HepG2 (cell line): ENCODE measurements around the gene ZFP69. TPM values are rescaled to one million over a fixed set of nuclear protein-coding genes. Genes with fewer than 3 reads are reported as not detected.

Experiments
- CCDC6 ChIP-seq: sonication (generic); formaldehyde crosslinking; IDR thresholded peaks from 2 replicates; pipeline ENCODE4 v1.8.1; 2022; ENCODE audit warnings: mild to moderate bottlenecking, missing genetic modification reagents, moderate library complexity
- ERF ChIP-seq: IDR thresholded peaks from 2 replicates; pipeline ENCODE4 v1.6.1; 2018; ENCODE audit warnings: missing biosample characterization, missing genetic modification reagents
- EZH2 ChIP-seq: conservative IDR thresholded peaks from 2 replicates; pipeline ENCODE4 v1.6.1; 2012; ENCODE audit warnings: mild to moderate bottlenecking, low read depth, low read length, moderate library complexity
- FOXA3 ChIP-seq: IDR thresholded peaks from 2 replicates; pipeline ENCODE4 v1.6.1; 2016; ENCODE audit warnings: missing genetic modification reagents, missing compliant biosample characterization
- FOXP1 ChIP-seq, 2 experiments: fragments of 450-650 bp in 1 of 2; IDR thresholded peaks; 2 replicates each; pipeline ENCODE4 v1.6.1; 2017 to 2018; ENCODE audit warnings: antibody characterized with exemption in 1 of 2
- HOXA5 ChIP-seq: sonication (generic); formaldehyde crosslinking; IDR thresholded peaks from 2 replicates; pipeline ENCODE4 v1.4.0; 2020; ENCODE audit warnings: missing genetic modification reagents
- MXD4 ChIP-seq: IDR thresholded peaks from 2 replicates; pipeline ENCODE4 v1.6.1; 2016; ENCODE audit warnings: mild to moderate bottlenecking, missing biosample characterization, missing genetic modification reagents
- NCOA2 ChIP-seq: sonication (generic); formaldehyde crosslinking; IDR thresholded peaks from 2 replicates; pipeline ENCODE4 v1.8.0; 2022; ENCODE audit warnings: inconsistent platforms
- NFYB ChIP-seq: sonication (generic); formaldehyde crosslinking; IDR thresholded peaks from 2 replicates; pipeline ENCODE4 v1.4.0; 2020; ENCODE audit warnings: missing genetic modification reagents
- SAP130 ChIP-seq: IDR thresholded peaks from 2 replicates; pipeline ENCODE4 v1.6.1; 2016; ENCODE audit warnings: low read depth
- SKI ChIP-seq: fragments of 450-650 bp; IDR thresholded peaks from one replicate; pipeline ENCODE4 v1.6.1; 2018; ENCODE audit warnings: mild to moderate bottlenecking; ENCODE audit not compliant: partially characterized antibody
- ZEB1 ChIP-seq: IDR thresholded peaks from 2 replicates; pipeline ENCODE4 v1.6.1; 2012; ENCODE audit warnings: mild to moderate bottlenecking, low read depth, inconsistent platforms; ENCODE audit not compliant: insufficient replicate concordance
- ZNF543 ChIP-seq: sonication (generic); formaldehyde crosslinking; IDR thresholded peaks from 2 replicates; pipeline ENCODE4 v1.4.0; 2020; ENCODE audit warnings: mild to moderate bottlenecking, missing genetic modification reagents
- ZNF644 ChIP-seq: IDR thresholded peaks from 2 replicates; pipeline ENCODE4 v1.6.1; 2016; ENCODE audit warnings: low read depth
- ZNF816 ChIP-seq: sonication (generic); formaldehyde crosslinking; IDR thresholded peaks from 2 replicates; pipeline ENCODE4 v1.8.0; 2022; ENCODE audit warnings: missing genetic modification reagents, mild to moderate bottlenecking, borderline replicate concordance
- polyA plus RNA-seq, 8 experiments: library from polyadenylated mRNA; depleted of rRNA in 3 of 8; stranded (reverse) in 7 of 8; unstranded in 1 of 8; fragments of >200 nt; fragmentation: Illumina TruSeq in 4 of 8; extraction: Trizol in 4 of 8; gene quantifications; 2 replicates each; pipeline versions ENCODE4 v1.2.1 to v1.2.3, GENCODE V29; 2011 to 2016; ENCODE audit warnings: low read depth in 4 of 8, missing spikeins in 1 of 8, mixed read lengths in 1 of 8; ENCODE audit not compliant: insufficient read depth in 1 of 8
- total RNA-seq, 5 experiments: library from RNA; depleted of rRNA; stranded (reverse); fragments of >200 nt; fragmentation: Illumina TruSeq; extraction: Trizol; gene quantifications; 2 replicates each; pipeline ENCODE4 v1.2.3, GENCODE V29; 2016; ENCODE audit warnings: low read depth in 1 of 5
- TF ChIP-seq, protein P1 (sequence below): sonication (generic); formaldehyde crosslinking; conservative IDR thresholded peaks from 2 replicates; pipeline ENCODE4 v1.8.0; 2022; ENCODE audit warnings: missing genetic modification reagents
- TF ChIP-seq, protein P2 (sequence below): sonication (generic); formaldehyde crosslinking; IDR thresholded peaks from 2 replicates; pipeline ENCODE4 v1.4.0; 2020; ENCODE audit warnings: missing genetic modification reagents, borderline replicate concordance
- TF ChIP-seq, protein P3 (sequence below): sonication (generic); formaldehyde crosslinking; IDR thresholded peaks from 2 replicates; pipeline ENCODE4 v1.4.0; 2020; ENCODE audit warnings: mild to moderate bottlenecking, missing genetic modification reagents
- TF ChIP-seq, protein P4 (sequence below): sonication (generic); formaldehyde crosslinking; IDR thresholded peaks from 2 replicates; pipeline ENCODE4 v1.5.0; 2020; ENCODE audit warnings: missing genetic modification reagents
- TF ChIP-seq, protein P5 (sequence below): sonication (generic); formaldehyde crosslinking; IDR thresholded peaks from 2 replicates; pipeline ENCODE4 v1.5.0; 2020; ENCODE audit warnings: missing genetic modification reagents
- TF ChIP-seq, protein P6 (sequence below): IDR thresholded peaks from 2 replicates; pipeline ENCODE4 v1.6.1; 2012; ENCODE audit warnings: inconsistent platforms

ZFP69 gene
- total and polyA plus RNA-seq, 2 of the 13 experiments (the other 11 are each of a cell fraction or from before 2014, with no cell fraction given), result 2.6 to 5.6 TPM

DNA sequence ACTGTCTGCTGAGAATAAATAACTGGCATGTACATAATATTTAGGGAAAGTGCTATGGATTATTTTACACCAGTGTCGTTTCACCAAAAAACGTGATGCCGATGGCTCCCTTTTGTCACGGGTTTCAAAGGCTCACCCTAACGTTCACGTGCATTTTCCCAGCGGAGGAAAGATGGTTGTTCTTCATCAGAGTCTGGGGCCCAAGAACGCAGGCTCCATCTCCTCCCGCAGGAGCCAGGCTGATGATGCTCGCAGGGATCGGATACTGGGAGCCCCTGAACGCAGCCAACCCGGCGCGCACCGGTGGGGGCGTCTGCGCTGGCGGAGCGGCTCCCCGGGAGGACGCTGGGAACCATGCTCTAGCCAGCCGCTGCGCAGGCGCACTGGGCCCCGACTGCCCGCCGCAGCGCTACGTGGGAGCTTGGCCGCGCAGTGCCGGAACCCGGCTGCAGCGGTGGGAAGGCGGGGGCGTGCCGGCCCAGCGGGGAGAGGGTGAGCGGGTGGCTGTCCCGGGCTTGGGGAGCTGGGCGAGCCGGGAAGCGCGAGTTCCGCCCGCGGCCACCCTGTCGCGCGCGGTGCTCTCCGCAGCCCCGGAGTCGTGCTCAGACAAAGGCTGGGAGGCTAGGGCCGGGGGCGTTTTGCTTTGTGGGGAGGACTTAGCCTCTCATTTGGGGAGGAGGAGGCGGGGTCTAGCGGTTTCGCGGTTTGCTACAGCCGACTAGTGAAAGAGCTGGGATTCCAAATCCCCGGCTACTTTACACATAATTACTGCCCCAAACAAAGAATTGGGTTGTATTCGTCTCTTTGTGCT, 27.2 kb upstream of the ZFP69 start, which contains the start of gene ZFP69B (continued):
- TF ChIP-seq, protein P1, sequence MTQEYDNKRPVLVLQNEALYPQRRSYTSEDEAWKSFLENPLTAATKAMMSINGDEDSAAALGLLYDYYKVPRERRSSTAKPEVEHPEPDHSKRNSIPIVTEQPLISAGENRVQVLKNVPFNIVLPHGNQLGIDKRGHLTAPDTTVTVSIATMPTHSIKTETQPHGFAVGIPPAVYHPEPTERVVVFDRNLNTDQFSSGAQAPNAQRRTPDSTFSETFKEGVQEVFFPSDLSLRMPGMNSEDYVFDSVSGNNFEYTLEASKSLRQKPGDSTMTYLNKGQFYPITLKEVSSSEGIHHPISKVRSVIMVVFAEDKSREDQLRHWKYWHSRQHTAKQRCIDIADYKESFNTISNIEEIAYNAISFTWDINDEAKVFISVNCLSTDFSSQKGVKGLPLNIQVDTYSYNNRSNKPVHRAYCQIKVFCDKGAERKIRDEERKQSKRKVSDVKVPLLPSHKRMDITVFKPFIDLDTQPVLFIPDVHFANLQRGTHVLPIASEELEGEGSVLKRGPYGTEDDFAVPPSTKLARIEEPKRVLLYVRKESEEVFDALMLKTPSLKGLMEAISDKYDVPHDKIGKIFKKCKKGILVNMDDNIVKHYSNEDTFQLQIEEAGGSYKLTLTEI (CRISPR knock-in tag), result no peak
- TF ChIP-seq FOXA3 (peak; percentile 28; the same call in 1 of the 2 replicates), ERF (CRISPR knock-in tag) (peak; percentile 76; the same call in 1 of the 2 replicates), ZNF644 (CRISPR knock-in tag) (no peak), ZEB1 (no peak), SKI (peak; percentile 60), HOXA5 (peak; percentile 22; the same call in 1 of the 2 replicates), NFYB (peak; percentile 9), ZNF816 (CRISPR knock-in tag) (0 out of 2 replicates have a peak, but pooled peaks have one; percentile 59), NCOA2 (CRISPR knock-in tag) (no peak; the same call in 1 of the 2 replicates), CCDC6 (CRISPR knock-in tag) (no peak), FOXP1 (IDR thresholded peaks at IDR 0.05) (no peak), FOXP1 (CRISPR knock-in tag; IDR thresholded peaks at IDR 0.05) (no peak), MXD4 (CRISPR knock-in tag) (peak; percentile 56; the same call in 1 of the 2 replicates), ZNF543 (CRISPR knock-in tag) (peak; percentile 88), EZH2 (no peak), SAP130 (CRISPR knock-in tag) (peak; percentile 89)
- TF ChIP-seq, protein P2, sequence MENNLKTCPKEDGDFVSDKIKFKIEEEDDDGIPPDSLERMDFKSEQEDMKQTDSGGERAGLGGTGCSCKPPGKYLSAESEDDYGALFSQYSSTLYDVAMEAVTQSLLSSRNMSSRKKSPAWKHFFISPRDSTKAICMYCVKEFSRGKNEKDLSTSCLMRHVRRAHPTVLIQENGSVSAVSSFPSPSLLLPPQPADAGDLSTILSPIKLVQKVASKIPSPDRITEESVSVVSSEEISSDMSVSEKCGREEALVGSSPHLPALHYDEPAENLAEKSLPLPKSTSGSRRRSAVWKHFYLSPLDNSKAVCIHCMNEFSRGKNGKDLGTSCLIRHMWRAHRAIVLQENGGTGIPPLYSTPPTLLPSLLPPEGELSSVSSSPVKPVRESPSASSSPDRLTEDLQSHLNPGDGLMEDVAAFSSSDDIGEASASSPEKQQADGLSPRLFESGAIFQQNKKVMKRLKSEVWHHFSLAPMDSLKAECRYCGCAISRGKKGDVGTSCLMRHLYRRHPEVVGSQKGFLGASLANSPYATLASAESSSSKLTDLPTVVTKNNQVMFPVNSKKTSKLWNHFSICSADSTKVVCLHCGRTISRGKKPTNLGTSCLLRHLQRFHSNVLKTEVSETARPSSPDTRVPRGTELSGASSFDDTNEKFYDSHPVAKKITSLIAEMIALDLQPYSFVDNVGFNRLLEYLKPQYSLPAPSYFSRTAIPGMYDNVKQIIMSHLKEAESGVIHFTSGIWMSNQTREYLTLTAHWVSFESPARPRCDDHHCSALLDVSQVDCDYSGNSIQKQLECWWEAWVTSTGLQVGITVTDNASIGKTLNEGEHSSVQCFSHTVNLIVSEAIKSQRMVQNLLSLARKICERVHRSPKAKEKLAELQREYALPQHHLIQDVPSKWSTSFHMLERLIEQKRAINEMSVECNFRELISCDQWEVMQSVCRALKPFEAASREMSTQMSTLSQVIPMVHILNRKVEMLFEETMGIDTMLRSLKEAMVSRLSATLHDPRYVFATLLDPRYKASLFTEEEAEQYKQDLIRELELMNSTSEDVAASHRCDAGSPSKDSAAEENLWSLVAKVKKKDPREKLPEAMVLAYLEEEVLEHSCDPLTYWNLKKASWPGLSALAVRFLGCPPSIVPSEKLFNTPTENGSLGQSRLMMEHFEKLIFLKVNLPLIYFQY, result peak; percentile 76
- TF ChIP-seq, protein P3, sequence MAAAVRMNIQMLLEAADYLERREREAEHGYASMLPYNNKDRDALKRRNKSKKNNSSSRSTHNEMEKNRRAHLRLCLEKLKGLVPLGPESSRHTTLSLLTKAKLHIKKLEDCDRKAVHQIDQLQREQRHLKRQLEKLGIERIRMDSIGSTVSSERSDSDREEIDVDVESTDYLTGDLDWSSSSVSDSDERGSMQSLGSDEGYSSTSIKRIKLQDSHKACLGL, result peak; percentile 91
- TF ChIP-seq, protein P4, sequence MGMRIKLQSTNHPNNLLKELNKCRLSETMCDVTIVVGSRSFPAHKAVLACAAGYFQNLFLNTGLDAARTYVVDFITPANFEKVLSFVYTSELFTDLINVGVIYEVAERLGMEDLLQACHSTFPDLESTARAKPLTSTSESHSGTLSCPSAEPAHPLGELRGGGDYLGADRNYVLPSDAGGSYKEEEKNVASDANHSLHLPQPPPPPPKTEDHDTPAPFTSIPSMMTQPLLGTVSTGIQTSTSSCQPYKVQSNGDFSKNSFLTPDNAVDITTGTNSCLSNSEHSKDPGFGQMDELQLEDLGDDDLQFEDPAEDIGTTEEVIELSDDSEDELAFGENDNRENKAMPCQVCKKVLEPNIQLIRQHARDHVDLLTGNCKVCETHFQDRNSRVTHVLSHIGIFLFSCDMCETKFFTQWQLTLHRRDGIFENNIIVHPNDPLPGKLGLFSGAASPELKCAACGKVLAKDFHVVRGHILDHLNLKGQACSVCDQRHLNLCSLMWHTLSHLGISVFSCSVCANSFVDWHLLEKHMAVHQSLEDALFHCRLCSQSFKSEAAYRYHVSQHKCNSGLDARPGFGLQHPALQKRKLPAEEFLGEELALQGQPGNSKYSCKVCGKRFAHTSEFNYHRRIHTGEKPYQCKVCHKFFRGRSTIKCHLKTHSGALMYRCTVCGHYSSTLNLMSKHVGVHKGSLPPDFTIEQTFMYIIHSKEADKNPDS (CRISPR knock-in tag), result 0 out of 2 replicates have a peak, but pooled peaks have one; percentile 60
- TF ChIP-seq, protein P5, sequence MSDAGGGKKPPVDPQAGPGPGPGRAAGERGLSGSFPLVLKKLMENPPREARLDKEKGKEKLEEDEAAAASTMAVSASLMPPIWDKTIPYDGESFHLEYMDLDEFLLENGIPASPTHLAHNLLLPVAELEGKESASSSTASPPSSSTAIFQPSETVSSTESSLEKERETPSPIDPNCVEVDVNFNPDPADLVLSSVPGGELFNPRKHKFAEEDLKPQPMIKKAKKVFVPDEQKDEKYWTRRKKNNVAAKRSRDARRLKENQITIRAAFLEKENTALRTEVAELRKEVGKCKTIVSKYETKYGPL (CRISPR knock-in tag), result 0 out of 2 replicates have a peak, but pooled peaks have one; percentile 16
- TF ChIP-seq, protein P6, sequence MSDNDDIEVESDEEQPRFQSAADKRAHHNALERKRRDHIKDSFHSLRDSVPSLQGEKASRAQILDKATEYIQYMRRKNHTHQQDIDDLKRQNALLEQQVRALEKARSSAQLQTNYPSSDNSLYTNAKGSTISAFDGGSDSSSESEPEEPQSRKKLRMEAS, result peak; percentile 87
